Adrenal gland (tissue), 12 donors: ENCODE data around the gene ATP4B. TPM values are rescaled to one million over a fixed set of nuclear protein-coding genes. Genes with fewer than 3 reads are reported as not detected.
"Not testable (repeated sequence)": the region's sequence is repeated elsewhere in the genome, so short reads cannot be mapped to it uniquely, and the experiment has no call there.

Experiments used
- DNase-seq, 7 donors: peaks; one replicate each; pipeline ENCODE4 v3.0.0-alpha.2; 2019 to 2020
- H3K27ac ChIP-seq, 5 donors: fragments of 200-600 bp; sonication (generic) in 4 of 5; 1 replicate in 3 of 5; 2 replicates in 2 of 5; pipeline versions ENCODE4 v1.5.1 to v1.8.0; 2016 to 2020; ENCODE audit warnings: mild to moderate bottlenecking in 1 of 5
- H3K27me3 ChIP-seq: fragments of 200-600 bp; 2 replicates; pipeline ENCODE4 v1.8.0; 2021
- H3K36me3 ChIP-seq, 2 donors: fragments of 200-600 bp; replicated peaks in 1 of 2; 1 replicate in 1 of 2; 2 replicates in 1 of 2; pipeline versions ENCODE4 v1.5.1 to v1.8.0; 2018 to 2022
- H3K4me1 ChIP-seq, 2 donors: fragments of 200-600 bp; replicated peaks in 1 of 2; 1 replicate in 1 of 2; 2 replicates in 1 of 2; pipeline versions ENCODE4 v1.5.1 to v1.8.0; 2018 to 2021
- H3K4me3 ChIP-seq, 4 donors: fragments of 200-600 bp; sonication (generic) in 3 of 4; one replicate each; pipeline ENCODE4 v1.5.1; 2016 to 2018
- H3K9me3 ChIP-seq, 3 donors: fragments of 200-600 bp; sonication (generic) in 1 of 3; replicated peaks in 1 of 3; 1 replicate in 2 of 3; 2 replicates in 1 of 3; pipeline versions ENCODE4 v1.5.1 to v1.8.0; 2016 to 2021
- POLR2A ChIP-seq, 2 donors: fragments of 450-650 bp; IDR thresholded peaks; one replicate each; pipeline ENCODE4 v1.6.1; 2017; ENCODE audit warnings: antibody characterized with exemption in 2 of 2, mild to moderate bottlenecking in 2 of 2, moderate library complexity in 1 of 2
- WGBS, 4 donors: extraction: QIAGEN DNeasy Blood & Tissue Kit in 2 of 4; methylation state at CpG; one replicate each; pipeline versions ENCODE4 v1.1.5 to v1.1.7; 2013 to 2017; 5-methylcytosine and 5-hydroxymethylcytosine counted together
- intact Hi-C, 2 donors: fragments of 100-400 bp; cut with DNase I; formaldehyde crosslinking; loops; one replicate each; pipeline versions ENCODE4 v1.14.1 to v1.15.0; 2022 to 2023
- polyA plus RNA-seq, 3 donors: library from polyadenylated mRNA; stranded (reverse); fragments of 200-250 nt in 2 of 3; fragments of 350-450 nt in 1 of 3; fragmentation: Illumina TruSeq in 1 of 3; extraction: RNeasy Lipid Tissue Mini Kit (QIAGEN cat#74804) in 1 of 3; gene quantifications; one replicate each; pipeline ENCODE4 v1.2.3, GENCODE V29; 2013 to 2014
- total RNA-seq, 9 donors: library from RNA; depleted of rRNA in 4 of 9; stranded (reverse); fragments of >200 nt in 4 of 9; fragments of 120-200 nt in 1 of 9; fragmentation: NEBNext Ultra II Directional in 1 of 9; extraction: Animal tissue kit (Norgen Biotek cat#: 25700) in 1 of 9; gene quantifications; one replicate each; pipeline versions ENCODE4 v1.1.0 to v1.2.4, GENCODE V29; 2013 to 2023
- TF ChIP-seq, protein P1 (sequence below), 6 experiments: fragments of 450-650 bp in 4 of 6; fragments of 200-600 bp in 2 of 6; sonication (generic) in 1 of 6; IDR thresholded peaks; 1 replicate in 5 of 6; 2 replicates in 1 of 6; pipeline versions ENCODE4 v1.5.1 to v1.8.0; 2016 to 2021; ENCODE audit warnings: antibody characterized with exemption in 6 of 6, mild to moderate bottlenecking in 2 of 6, moderate library complexity in 1 of 6
- donor health status: healthy with polysubstance abuse.
- donor health status: Bipolar disorder and iron deficiency.
- donor health status: DM: yes; HTN: yes; CAD: no.
- donor health status: DM: no; HTN: no; CAD: no.
- donor health status: DM: no; HTN: no; CAD: no.
- donor health status: DM: yes; HTN: yes; CAD: no.

Gene ATP4B
- total and polyA plus RNA-seq, 12 donors: 0.17 TPM; not detected in 11

GRCh38 chr13:113625965-113626721 is 31.9 kb downstream of the ATP4B start:
- DNase-seq: no peak

GRCh38 chr13:113624640-113625304 is 33.2 kb downstream of the ATP4B start:
- H3K36me3 ChIP-seq, H3K4me3 ChIP-seq, H3K27ac ChIP-seq, H3K9me3 ChIP-seq, H3K4me1 ChIP-seq, DNase-seq, intact Hi-C loops, H3K27me3 ChIP-seq: not testable (repeated sequence)
- 84 to 94% (median 93%) methylated on average over 14 of the region's 14 CpGs for WGBS, 4 donors

More at GRCh38 chr13:113625965-113626721, 31.9 kb downstream of the ATP4B start:
- no peak overlapping the region for H3K27ac ChIP-seq
- no peaks in the 10 kb centered on the region for H3K4me1 ChIP-seq
- intact Hi-C loops: no loop called here
- TF ChIP-seq, protein P1, sequence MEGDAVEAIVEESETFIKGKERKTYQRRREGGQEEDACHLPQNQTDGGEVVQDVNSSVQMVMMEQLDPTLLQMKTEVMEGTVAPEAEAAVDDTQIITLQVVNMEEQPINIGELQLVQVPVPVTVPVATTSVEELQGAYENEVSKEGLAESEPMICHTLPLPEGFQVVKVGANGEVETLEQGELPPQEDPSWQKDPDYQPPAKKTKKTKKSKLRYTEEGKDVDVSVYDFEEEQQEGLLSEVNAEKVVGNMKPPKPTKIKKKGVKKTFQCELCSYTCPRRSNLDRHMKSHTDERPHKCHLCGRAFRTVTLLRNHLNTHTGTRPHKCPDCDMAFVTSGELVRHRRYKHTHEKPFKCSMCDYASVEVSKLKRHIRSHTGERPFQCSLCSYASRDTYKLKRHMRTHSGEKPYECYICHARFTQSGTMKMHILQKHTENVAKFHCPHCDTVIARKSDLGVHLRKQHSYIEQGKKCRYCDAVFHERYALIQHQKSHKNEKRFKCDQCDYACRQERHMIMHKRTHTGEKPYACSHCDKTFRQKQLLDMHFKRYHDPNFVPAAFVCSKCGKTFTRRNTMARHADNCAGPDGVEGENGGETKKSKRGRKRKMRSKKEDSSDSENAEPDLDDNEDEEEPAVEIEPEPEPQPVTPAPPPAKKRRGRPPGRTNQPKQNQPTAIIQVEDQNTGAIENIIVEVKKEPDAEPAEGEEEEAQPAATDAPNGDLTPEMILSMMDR (IDR thresholded peaks at IDR 0.05): no peak
- no peak for TF ChIP-seq POLR2A (IDR thresholded peaks at IDR 0.05)
- H3K36me3 ChIP-seq: peaks cover 0 to 8% of the 10 kb centered on the region in 2 donors
- no peaks in the 10 kb centered on the region for H3K9me3 ChIP-seq
- 79 to 88% (median 86%) methylated on average over 23 to 24 of the region's 24 CpGs for WGBS, 4 donors
- H3K27me3 ChIP-seq: no peaks in the 10 kb centered on the region
- no peak overlapping the region for H3K4me3 ChIP-seq

- H3K4me3 ChIP-seq: no peak overlapping the region
- no peaks in the 10 kb centered on the region for H3K4me1 ChIP-seq
- peaks cover 0 to 5% of the 10 kb centered on the region in 2 donors for H3K36me3 ChIP-seq
- no peaks in the 10 kb centered on the region for H3K9me3 ChIP-seq
- 81 to 97% (median 92%) methylated on average over 4 to 9 of the region's 9 CpGs for WGBS, 4 donors
- H3K27ac ChIP-seq: no peak overlapping the region
- H3K27me3 ChIP-seq: no peaks in the 10 kb centered on the region
- no peak for TF ChIP-seq POLR2A (IDR thresholded peaks at IDR 0.05)
- TF ChIP-seq, protein P1 (IDR thresholded peaks at IDR 0.05): no peak
- intact Hi-C loops: no loop called here
- no peak for DNase-seq
Observed at GRCh38 chr13:113624235-113624587, 33.8 kb downstream of the ATP4B start.

DNA sequence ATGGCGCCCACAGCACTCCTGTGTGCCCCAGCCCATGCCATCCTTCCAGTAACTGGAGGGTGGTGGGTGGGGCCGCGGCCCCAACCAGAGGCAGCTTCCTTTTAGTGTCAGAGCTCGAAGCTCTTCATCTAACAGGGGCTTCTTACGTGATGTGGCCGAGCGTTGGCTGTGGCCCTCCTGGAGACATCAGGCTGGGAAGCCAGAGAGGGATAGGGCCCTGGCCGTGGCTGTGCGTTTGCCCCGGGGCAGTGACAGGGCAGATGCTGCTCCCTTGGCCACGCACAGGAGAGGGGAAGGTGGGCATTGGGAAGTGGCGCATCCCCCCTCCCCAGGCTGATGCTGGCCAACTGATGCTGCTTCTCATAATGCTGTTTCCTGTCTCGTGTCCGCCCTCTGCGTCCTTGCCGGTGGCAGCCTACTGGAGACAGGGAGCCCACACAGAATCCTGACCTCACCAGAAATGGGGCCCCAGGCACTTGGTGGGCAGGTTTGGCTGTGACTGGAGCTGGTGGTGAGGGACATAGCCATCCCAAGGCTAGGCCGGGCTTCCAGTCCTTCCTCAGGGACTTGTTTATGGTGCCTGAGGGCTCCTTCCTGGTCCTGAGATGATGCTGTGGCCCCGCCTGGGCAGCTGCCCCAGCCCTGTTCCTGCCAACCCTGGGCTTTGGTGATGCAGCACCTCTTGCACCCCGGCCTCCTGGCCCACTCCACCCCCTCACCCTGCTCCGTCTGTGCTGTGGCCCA is 34.3 kb downstream of the ATP4B start:
- intact Hi-C loops: no loop called here
- H3K9me3 ChIP-seq: no peaks in the 10 kb centered on the region

More for the DNA sequence above, 34.3 kb downstream of the ATP4B start:
- peaks cover 0 to 5% of the 10 kb centered on the region in 2 donors for H3K36me3 ChIP-seq
- DNase-seq: no peak
- no peak overlapping the region for H3K27ac ChIP-seq
- TF ChIP-seq POLR2A (IDR thresholded peaks at IDR 0.05): no peak
- TF ChIP-seq, protein P1 (IDR thresholded peaks at IDR 0.05): no peak
- H3K4me1 ChIP-seq: no peaks in the 10 kb centered on the region
- no peaks in the 10 kb centered on the region for H3K27me3 ChIP-seq
- no peak overlapping the region for H3K4me3 ChIP-seq
- 93 to 97% (median 93%) methylated on average over 11 to 20 of the region's 20 CpGs for WGBS, 4 donors
